HG02588 (cell line): ENCODE data around the gene KSR1.

ENCODE experiments used
- ATAC-seq: cut with Tn5 transposase; IDR thresholded peaks from one replicate; pipeline ENCODE4 v1.9.1; 2021; ENCODE audit warnings: mild to moderate bottlenecking, moderate library complexity; ENCODE audit not compliant: unreplicated experiment

Gene KSR1

GRCh38 chr17:27471321-27472269 lies 15.3 kb downstream of the KSR1 start:
- ATAC-seq: peak; percentile 64

GRCh38 chr17:27473190-27473747 lies 17.0 kb downstream of the KSR1 start:
- ATAC-seq: no peak

- peak; percentile 33 for ATAC-seq
Measured at GRCh38 chr17:27473748-27474609, 17.7 kb downstream of the KSR1 start.

- no peak for ATAC-seq
Measured at GRCh38 chr17:27475070-27475673, 18.9 kb downstream of the KSR1 start.

GRCh38 chr17:27475981-27476895 lies 20.0 kb downstream of the KSR1 start:
- ATAC-seq: no peak

- peak; percentile 35 for ATAC-seq
Measured at GRCh38 chr17:27477050-27477888, 21.0 kb downstream of the KSR1 start.

- ATAC-seq: no peak
Measured at GRCh38 chr17:27477971-27478684, 21.9 kb downstream of the KSR1 start.

GRCh38 chr17:27478901-27479538 lies 22.8 kb downstream of the KSR1 start:
- ATAC-seq: no peak

GRCh38 chr17:27479838-27480237 lies 23.6 kb downstream of the KSR1 start:
- no peak for ATAC-seq

- no peak for ATAC-seq
Measured at GRCh38 chr17:27480699-27481098, 24.5 kb downstream of the KSR1 start.

GRCh38 chr17:27481327-27481726 lies 25.1 kb downstream of the KSR1 start:
- ATAC-seq: peak; percentile 42

- ATAC-seq: no peak
Measured at GRCh38 chr17:27485125-27485524, 28.9 kb downstream of the KSR1 start.

GRCh38 chr17:27485716-27486495 lies 29.7 kb downstream of the KSR1 start:
- no peak for ATAC-seq

GRCh38 chr17:27486741-27487140 lies 30.5 kb downstream of the KSR1 start:
- ATAC-seq: no peak

GRCh38 chr17:27488231-27488630 lies 32.0 kb downstream of the KSR1 start:
- ATAC-seq: no peak

GRCh38 chr17:27489045-27489715 lies 32.9 kb downstream of the KSR1 start:
- ATAC-seq: no peak

GRCh38 chr17:27490391-27490790 lies 34.1 kb downstream of the KSR1 start:
- no peak for ATAC-seq
